ENCODE measurements around the gene IFIT5. TPM values are rescaled to one million over a fixed set of nuclear protein-coding genes. Genes with fewer than 3 reads are reported as not detected.
A peak's percentile ranks its signal among the peaks of the same experiment; 100 is the strongest.

The IFIT5 gene
- total RNA-seq, 1 donor from 2014 or later, result 24.4 TPM

DNA sequence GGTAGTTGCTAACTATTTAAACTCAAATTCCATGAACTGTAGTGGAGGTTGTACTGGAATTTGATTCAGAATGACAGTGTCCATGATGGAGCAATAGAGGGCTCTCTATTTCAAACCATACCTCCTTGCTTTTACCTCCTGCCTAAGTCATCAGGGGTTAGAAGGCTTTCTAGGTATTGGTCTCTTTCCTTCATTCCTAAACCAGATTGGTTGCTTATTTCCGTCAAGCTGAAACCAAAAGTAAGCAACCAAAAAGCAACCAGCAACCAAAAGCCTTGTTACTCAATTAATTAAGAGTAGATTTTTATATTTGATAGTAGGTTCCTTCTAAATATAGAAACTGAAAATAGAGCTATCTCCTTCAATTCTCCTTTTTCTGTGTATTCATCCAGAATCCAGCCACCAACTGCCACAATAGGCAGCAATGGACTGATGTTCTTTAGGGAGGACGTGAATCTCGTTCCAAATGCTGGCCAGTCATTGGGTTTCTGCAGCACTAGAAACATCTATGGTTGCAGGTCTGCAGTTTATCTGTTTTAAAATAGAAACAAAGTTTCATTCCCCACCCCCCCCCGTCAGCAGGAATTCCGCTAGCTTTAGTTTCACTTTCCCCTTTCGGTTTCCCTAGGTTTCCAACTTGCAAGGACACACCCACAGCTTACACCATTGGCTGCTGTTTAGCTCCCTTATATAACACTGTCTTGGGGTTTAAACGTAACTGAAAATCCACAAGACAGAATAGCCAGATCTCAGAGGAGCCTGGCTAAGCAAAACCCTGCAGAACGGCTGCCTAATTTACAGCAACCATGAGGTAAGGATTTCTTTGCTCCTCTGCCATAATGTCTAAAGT is 22.2 kb upstream of the IFIT5 start, which contains the start of gene IFIT1:
TSS of gene IFIT1 (plus strand) at position 717 of the 850 bp plus-strand sequence. CDS start at position 807, 90 bp downstream.
- no peak for TF ChIP-seq CTCF (IDR thresholded peaks at IDR 0.05)
- Histone ChIP-seq H3K4me3 (peak within 1 kb of the TSS; percentile 62), H3K36me3 (no peaks in the 10 kb centered on the region), H3K27me3 (no peaks in the 10 kb centered on the region), H3K9me3 (no peaks in the 10 kb centered on the region), H3K4me1 (peaks cover 27% of the 10 kb centered on the region), H3K27ac (peak within 1 kb of the TSS; percentile 88)
- intact Hi-C loops (cut with DNase I), result no loop called here
- peak; percentile 95 for ATAC-seq
- no peak for DNase-seq

GRCh38 chr10:89392974-89393373 is 21.4 kb upstream of the IFIT5 start:
- Histone ChIP-seq H3K4me3 (peak overlapping the region; percentile 62), H3K27me3 (no peaks in the 10 kb centered on the region), H3K4me1 (peaks cover 27% of the 10 kb centered on the region), H3K36me3 (no peaks in the 10 kb centered on the region), H3K9me3 (no peaks in the 10 kb centered on the region), H3K27ac (peak overlapping the region; percentile 88)
- DNase-seq (no peak), ATAC-seq (peak; percentile 79)
- intact Hi-C loops (cut with DNase I), result no loop called here
- no peak for TF ChIP-seq CTCF (IDR thresholded peaks at IDR 0.05)

- ATAC-seq (no peak), DNase-seq (no peak)
- peaks cover 27% of the 10 kb centered on the region for H3K4me1 ChIP-seq
- no peak for TF ChIP-seq CTCF (IDR thresholded peaks at IDR 0.05)
- H3K4me3 ChIP-seq, result peak overlapping the region; percentile 62
- peak overlapping the region; percentile 88 for H3K27ac ChIP-seq
- H3K27me3 ChIP-seq, result no peaks in the 10 kb centered on the region
- H3K36me3 ChIP-seq, result no peaks in the 10 kb centered on the region
- H3K9me3 ChIP-seq, result no peaks in the 10 kb centered on the region
- intact Hi-C loops (cut with DNase I), result no loop called here
Observed at GRCh38 chr10:89393898-89394297, 20.5 kb upstream of the IFIT5 start.

- no peaks in the 10 kb centered on the region for H3K36me3 ChIP-seq
- H3K27me3 ChIP-seq, result no peaks in the 10 kb centered on the region
- H3K4me3 ChIP-seq, result peak overlapping the region; percentile 62
- H3K4me1 ChIP-seq, result peaks cover 27% of the 10 kb centered on the region
- H3K9me3 ChIP-seq, result no peaks in the 10 kb centered on the region
- no peak overlapping the region for H3K27ac ChIP-seq
- ATAC-seq, result no peak
- DNase-seq, result no peak
- TF ChIP-seq CTCF (IDR thresholded peaks at IDR 0.05), result no peak
- intact Hi-C loops (cut with DNase I), result no loop called here
Observed at GRCh38 chr10:89395141-89395540, 19.2 kb upstream of the IFIT5 start.

GRCh38 chr10:89398003-89398749 is 16.2 kb upstream of the IFIT5 start:
- no peak overlapping the region for H3K4me3 ChIP-seq
- no peak overlapping the region for H3K27ac ChIP-seq
- peaks cover 17% of the 10 kb centered on the region for H3K4me1 ChIP-seq
- H3K27me3 ChIP-seq, result no peaks in the 10 kb centered on the region
- TF ChIP-seq CTCF (IDR thresholded peaks at IDR 0.05), result no peak
- intact Hi-C loops (cut with DNase I), result no loop called here
- peaks cover 10% of the 10 kb centered on the region for H3K36me3 ChIP-seq
- H3K9me3 ChIP-seq, result no peaks in the 10 kb centered on the region
- no peak for ATAC-seq
- no peak for DNase-seq

All from upper lobe of right lung (tissue), 1 donor.